NCI-H2227 (cell line): Measurements from ENCODE around the gene KIT.

Experiments
- DNase-seq: peaks from one replicate; lab custom pipeline; 2025; ENCODE audit not compliant: unreplicated experiment; lab: John Stamatoyannopoulos, UW

The KIT gene

DNA sequence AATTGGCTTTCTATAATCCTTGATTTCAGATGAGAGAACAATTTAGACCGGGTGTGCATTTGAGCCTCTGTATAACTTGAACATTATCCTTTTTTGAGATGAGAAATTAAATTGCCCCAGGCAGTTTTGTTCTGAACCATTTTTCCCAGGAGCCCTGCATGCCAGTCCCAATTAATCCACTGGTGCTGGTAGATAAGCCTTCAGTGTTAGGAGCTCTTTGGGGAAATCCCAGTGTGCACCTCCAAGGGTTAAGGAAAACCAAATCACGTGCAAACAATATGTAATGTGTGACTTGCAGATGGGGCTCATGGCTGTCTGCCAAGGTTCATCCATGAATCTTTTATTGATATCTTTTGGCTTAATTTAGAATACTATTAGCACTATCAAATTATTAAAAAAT, 43.2 kb downstream of the KIT start:
- DNase-seq: no peak

DNA sequence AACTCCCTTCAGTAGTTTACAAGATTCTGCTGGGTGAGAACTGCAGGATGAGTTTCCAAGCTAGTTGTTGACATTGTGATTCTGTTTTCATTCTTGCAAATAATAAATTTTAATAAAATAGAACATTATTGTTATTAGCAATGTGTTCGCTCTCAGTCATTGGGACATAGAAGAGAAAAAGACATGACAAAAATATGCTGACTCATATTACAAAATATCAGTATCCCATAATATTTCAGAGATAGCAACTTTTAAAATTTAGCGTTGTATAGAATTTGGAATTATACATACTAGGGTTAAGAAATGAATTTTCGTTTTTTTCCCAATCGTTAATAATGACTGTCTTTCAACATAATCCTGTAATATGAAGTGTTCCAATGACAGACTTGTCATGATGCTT, 45.4 kb downstream of the KIT start:
- DNase-seq: no peak

GRCh38 chr4:54707406-54707805, 49.6 kb downstream of the KIT start:
- no peak for DNase-seq

DNA sequence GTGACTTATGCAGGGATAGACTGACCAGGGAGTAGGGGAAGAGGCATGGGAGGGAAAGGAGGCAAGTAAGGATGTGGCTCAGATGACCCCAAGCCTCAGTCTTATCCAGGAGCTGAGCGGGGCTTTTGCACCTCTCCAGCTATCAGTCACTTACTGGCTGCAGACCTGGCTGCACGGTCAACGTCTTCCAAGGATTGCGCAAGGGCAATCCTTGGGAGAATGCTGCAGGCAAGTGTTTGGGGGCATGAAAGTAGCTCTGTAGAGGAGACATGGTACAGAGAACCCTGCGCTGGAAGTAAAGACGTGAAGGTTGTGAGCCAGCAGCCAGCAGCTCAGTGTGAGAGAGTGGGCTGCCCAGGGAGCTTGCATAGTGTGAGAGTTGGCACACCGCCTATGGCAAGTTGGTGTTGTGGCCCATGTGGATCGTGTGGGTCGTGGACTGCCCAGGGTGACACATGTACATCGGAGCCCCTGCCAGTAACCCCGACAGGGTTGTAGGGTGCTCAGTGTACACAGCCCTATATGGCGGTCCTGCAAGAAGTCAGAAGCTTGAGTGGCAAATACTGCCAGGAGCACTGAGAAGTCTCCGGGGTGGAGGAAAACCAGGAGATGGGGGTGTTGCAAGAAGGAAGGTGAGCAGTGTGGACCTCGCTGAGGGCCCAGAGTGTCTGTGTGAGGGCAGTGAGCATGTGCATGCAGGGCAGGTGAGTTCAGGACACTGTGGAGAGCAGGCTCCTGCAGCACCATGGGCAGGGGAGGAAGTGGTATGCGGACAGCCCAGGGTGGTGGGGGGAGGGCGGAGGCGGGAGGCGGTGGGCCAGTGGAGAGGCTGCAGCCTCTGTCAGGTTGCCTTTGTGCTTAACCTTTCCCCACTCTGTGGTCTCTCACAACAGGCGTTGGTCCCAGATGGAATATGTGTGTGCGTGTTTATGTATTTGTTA, 50.9 kb downstream of the KIT start:
- DNase-seq: no peak

DNA sequence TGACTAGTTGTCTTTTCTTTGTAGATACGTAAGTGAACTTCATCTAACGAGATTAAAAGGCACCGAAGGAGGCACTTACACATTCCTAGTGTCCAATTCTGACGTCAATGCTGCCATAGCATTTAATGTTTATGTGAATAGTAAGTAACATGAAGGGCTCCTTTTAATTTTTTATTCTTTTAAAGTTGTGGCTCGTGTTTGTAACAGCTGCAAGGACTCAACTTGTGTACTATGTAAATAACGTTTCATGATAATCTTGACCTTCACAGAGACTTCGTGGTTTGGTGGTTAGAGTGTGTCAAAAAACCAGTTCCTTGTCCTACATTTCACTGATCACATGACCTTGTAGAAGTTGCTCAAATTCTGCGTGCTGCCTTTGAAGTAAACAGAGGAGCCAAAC, 51.6 kb downstream of the KIT start:
- DNase-seq: no peak

DNA sequence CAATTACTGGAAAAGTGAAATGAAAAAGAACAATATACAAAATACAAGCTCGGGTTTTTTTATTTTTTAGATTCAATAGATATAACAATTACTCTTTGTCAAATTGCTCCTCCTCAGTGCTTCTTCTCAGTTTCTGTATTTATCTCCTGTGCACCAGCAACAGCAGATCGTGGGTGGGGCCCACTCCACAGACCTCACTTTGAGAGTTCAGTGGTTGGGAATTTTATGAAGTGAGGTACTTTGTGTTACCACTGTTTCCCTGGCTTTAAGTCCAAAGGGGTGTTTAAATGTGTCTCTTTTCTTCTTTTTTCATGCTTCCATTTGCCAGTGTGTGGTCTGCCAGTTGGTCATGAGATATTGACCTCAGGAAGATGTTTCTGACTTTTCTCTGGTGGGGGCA, 54.4 kb downstream of the KIT start:
- no peak for DNase-seq

DNA sequence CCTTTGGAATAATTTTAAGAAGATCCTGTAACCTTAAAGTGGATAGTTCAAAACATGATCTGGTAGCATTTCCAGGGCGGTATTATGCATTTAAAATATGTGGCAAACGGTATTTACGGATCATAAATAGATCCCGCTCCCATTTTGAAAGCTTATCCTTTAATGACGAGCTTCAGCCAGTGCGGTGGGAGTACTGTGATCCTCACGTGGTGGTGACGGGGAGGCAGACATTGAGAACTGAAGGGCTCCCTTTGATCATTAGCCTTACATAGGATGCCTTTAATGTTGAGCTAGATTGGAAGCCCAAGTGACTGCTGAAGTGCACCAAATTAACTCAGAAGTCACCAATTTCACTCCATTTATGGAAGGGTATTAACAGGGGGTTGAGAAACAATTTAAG, 56.9 kb downstream of the KIT start:
- DNase-seq: no peak

GRCh38 chr4:54716478-54717065, 58.8 kb downstream of the KIT start:
- DNase-seq: no peak

DNA sequence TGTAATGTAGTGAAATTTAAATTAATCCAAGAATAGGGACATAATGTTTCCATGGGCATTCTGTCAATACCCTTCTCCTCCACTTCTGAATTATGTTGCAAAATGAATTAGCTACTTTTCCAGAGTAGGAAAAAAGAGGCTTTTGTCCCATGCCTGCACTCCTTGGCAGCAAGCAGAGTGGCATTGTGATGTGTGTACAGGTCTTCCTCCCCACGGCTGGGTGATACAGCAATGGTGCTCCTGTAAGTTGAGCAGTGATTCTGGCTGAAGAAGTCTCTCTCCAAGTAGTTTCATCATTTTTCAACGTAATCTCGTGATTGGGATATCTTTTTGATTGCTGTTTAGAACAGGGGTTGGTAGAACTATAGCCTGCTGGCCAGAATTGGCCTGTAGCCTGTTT, 59.9 kb downstream of the KIT start:
- DNase-seq: no peak

- DNase-seq: no peak
These were observed 61.6 kb downstream of the KIT start for GRCh38 chr4:54719378-54719777.

DNA sequence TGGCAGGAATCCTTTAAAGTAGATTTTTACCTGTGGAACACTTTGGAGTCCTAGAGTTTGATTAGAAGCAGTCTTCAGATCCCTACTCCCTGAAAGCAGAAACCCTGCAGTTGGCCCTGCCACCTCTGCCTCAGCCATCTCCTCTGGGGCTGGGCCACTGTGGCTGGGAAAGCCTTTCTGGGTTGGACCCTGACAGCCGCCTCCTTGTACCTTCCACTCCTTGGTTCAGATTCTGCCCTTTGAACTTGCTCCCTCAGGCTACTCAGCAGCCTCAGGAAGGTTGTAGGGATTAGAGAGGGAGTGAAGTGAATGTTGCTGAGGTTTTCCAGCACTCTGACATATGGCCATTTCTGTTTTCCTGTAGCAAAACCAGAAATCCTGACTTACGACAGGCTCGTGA, 65.5 kb downstream of the KIT start:
- no peak for DNase-seq

DNA sequence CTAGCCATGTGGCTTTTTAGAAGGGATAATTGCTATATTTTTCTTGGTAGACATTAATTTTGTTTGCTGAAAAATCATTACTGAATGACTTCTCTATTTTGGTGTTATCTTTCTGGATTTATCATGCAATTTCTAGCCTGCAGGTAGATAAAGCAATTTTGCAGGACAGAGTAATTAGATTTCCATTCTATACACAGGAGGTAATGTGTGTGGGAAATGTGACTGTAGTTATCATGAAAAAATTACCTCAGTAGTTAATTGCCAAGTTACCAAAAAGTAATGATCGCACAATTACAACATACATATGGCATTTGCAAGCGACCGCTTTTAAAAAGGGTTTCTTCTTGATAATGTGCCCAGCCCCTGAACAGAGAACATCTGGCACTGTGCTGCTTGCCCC, 66.1 kb downstream of the KIT start:
- DNase-seq: no peak

- DNase-seq: no peak
These were observed 69.2 kb downstream of the KIT start for GRCh38 chr4:54726907-54727306.

DNA sequence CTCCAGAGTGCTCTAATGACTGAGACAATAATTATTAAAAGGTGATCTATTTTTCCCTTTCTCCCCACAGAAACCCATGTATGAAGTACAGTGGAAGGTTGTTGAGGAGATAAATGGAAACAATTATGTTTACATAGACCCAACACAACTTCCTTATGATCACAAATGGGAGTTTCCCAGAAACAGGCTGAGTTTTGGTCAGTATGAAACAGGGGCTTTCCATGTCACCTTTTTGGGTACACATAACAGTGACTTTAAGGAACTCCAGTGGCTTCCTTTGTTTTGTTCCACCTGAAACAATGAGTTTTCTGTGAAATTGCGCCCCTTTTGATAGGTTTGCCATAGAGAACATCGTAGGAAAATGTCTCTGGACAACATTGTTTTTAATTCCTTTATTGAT, 69.6 kb downstream of the KIT start:
- no peak for DNase-seq

DNA sequence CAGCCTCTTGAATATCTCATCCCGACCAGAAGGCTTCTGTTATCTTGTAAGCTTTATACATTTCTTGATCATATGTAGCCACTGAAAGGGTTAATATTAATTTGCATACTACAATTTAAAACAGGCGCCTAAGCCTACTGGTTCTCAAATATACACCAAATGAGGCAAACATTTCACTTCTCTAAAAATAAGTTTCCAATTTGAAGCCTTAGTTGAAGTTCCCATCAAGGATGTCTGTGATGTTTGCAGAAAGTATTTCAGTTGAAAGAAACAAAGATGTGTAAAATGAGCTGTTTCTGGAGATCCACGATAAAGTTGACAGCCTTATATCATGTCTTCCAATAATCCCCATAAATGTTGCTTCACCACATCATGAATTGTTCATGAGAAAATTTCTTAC, 70.6 kb downstream of the KIT start:
- DNase-seq: no peak

GRCh38 chr4:54729256-54729655, 71.5 kb downstream of the KIT start:
- no peak for DNase-seq

GRCh38 chr4:54730581-54730980, 72.8 kb downstream of the KIT start:
- DNase-seq: no peak

GRCh38 chr4:54731552-54731951, 73.8 kb downstream of the KIT start:
- no peak for DNase-seq

GRCh38 chr4:54731976-54732375, 74.2 kb downstream of the KIT start:
- DNase-seq: no peak

DNA sequence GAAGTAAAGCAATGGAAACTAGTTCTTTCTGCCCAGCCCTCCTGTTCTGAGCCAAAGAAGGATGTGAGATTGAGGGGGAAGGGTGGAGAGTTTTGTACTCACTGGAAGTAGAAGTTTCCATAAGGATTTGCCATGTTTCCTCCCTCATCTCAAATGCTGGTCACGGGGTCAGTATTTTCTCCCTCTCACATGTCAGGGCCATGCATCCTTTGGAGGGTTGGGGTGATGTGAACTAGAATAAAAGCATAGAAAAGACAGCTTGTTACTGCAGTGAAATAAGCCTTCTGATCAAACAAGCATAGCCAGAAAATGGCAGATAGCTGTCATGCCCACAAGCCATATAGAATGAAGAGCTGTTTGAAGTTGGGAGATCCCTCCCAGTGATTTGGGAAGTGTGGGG, 79.7 kb downstream of the KIT start:
- DNase-seq: no peak

- DNase-seq: no peak
These were observed 83.4 kb downstream of the KIT start for GRCh38 chr4:54741202-54741601.

- DNase-seq: no peak
These were observed 85.1 kb downstream of the KIT start for GRCh38 chr4:54742636-54743399.
